PFSK-1 (cell line): ENCODE measurements around the gene VWA3B.

Experiments
- FOXP2 ChIP-seq: optimal IDR thresholded peaks from 2 replicates; pipeline ENCODE3; 2011; ENCODE audit warnings: borderline replicate concordance, control low read depth, inconsistent platforms; ENCODE audit not compliant: insufficient read depth; ENCODE audit errors: extremely low read length, extremely low read depth
- POLR2AphosphoS5 ChIP-seq: IDR thresholded peaks from 2 replicates; pipeline ENCODE4 v1.6.1; 2012; ENCODE audit warnings: low read depth, mild to moderate bottlenecking, control low read depth, low read length, moderate library complexity
- SIN3A ChIP-seq: IDR thresholded peaks from 2 replicates; pipeline ENCODE4 v1.6.1; 2012; ENCODE audit warnings: mild to moderate bottlenecking, low read length, moderate library complexity, borderline replicate concordance; ENCODE audit not compliant: insufficient read depth
- TAF1 ChIP-seq: IDR thresholded peaks from 2 replicates; pipeline ENCODE4 v1.6.1; 2012; ENCODE audit warnings: low read length, control low read depth, borderline replicate concordance; ENCODE audit not compliant: insufficient read depth
- TF ChIP-seq, protein P1 (sequence below), 2 experiments: IDR thresholded peaks; 2 replicates each; pipeline versions ENCODE4 v1.6.1 to v1.8.0; 2011 to 2012; ENCODE audit warnings: low read depth in 2 of 2, low read length in 2 of 2, control low read depth in 1 of 2, inconsistent platforms in 1 of 2, mild to moderate bottlenecking in 1 of 2, moderate library complexity in 1 of 2; ENCODE audit not compliant: insufficient read depth in 1 of 2

The VWA3B gene

DNA sequence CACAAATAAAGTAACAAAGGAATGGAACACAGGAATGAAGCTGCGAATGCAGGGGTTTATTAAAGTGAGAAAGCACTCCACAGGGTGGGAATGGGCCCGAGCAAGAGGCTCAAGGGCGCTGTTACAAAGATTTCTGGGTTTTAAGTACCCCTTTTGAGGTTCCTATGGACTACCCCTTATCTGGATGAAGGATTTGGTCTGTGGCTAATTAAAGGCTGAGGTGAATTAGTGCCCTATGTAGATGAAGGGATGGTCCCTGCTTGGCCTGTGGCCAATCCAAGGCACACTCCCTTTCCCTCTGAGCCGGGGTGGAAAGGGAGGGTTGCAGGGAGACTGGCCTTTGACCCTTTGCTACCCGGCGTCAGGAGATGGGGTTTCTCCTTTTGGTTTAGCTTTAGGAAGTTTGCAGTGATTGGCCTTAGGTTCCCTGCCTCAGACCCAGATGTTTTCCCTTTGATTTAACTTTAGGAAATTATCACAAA lies 211.8 kb downstream of the VWA3B start:
- no peak for TF ChIP-seq POLR2AphosphoS5
- no peak for TF ChIP-seq TAF1
- TF ChIP-seq FOXP2: no peak
- TF ChIP-seq SIN3A: no peak
- TF ChIP-seq, protein P1, sequence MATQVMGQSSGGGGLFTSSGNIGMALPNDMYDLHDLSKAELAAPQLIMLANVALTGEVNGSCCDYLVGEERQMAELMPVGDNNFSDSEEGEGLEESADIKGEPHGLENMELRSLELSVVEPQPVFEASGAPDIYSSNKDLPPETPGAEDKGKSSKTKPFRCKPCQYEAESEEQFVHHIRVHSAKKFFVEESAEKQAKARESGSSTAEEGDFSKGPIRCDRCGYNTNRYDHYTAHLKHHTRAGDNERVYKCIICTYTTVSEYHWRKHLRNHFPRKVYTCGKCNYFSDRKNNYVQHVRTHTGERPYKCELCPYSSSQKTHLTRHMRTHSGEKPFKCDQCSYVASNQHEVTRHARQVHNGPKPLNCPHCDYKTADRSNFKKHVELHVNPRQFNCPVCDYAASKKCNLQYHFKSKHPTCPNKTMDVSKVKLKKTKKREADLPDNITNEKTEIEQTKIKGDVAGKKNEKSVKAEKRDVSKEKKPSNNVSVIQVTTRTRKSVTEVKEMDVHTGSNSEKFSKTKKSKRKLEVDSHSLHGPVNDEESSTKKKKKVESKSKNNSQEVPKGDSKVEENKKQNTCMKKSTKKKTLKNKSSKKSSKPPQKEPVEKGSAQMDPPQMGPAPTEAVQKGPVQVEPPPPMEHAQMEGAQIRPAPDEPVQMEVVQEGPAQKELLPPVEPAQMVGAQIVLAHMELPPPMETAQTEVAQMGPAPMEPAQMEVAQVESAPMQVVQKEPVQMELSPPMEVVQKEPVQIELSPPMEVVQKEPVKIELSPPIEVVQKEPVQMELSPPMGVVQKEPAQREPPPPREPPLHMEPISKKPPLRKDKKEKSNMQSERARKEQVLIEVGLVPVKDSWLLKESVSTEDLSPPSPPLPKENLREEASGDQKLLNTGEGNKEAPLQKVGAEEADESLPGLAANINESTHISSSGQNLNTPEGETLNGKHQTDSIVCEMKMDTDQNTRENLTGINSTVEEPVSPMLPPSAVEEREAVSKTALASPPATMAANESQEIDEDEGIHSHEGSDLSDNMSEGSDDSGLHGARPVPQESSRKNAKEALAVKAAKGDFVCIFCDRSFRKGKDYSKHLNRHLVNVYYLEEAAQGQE (IDR thresholded peaks at IDR 0.05; ENCODE audit: insufficient read depth in 1 of 2, low read depth in 2 of 2, low read length in 2 of 2): no peak

DNA sequence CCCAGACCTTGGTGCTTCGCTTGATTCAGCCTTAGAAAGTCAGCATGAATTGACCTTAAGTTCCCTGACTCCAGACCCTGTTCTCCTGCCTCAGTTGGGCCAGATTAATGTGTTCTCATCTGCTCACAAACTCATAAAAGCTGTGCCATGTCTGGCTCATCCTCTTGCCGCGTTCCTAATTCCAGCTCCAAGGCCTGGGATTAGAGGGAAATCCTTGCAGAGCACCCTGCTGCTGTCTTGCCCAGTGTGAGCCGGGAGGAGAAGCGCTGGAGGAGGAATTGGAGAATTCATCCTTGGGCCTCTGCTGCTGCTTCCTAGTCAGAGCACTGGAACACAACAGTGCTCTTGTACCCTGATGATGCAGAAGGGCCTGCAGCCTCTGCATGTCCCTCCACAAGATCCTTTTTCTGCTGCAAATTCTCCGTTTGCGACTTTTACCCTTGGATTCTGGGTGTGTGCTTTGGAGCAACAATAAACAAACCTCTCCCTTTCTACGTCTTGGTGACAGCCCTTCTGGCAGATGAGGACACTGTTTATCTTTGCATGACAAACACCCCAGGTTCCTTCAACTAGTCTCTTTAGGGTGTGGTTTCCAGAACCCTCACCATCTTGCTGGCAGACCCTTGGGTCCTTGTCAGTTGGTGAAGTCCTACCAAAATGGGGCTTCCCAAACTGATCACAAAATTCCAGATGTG lies 212.4 kb downstream of the VWA3B start:
- TF ChIP-seq, protein P1 (IDR thresholded peaks at IDR 0.05; ENCODE audit: insufficient read depth in 1 of 2, low read depth in 2 of 2, low read length in 2 of 2): no peak
- no peak for TF ChIP-seq TAF1
- TF ChIP-seq FOXP2: no peak
- TF ChIP-seq SIN3A: no peak
- no peak for TF ChIP-seq POLR2AphosphoS5

DNA sequence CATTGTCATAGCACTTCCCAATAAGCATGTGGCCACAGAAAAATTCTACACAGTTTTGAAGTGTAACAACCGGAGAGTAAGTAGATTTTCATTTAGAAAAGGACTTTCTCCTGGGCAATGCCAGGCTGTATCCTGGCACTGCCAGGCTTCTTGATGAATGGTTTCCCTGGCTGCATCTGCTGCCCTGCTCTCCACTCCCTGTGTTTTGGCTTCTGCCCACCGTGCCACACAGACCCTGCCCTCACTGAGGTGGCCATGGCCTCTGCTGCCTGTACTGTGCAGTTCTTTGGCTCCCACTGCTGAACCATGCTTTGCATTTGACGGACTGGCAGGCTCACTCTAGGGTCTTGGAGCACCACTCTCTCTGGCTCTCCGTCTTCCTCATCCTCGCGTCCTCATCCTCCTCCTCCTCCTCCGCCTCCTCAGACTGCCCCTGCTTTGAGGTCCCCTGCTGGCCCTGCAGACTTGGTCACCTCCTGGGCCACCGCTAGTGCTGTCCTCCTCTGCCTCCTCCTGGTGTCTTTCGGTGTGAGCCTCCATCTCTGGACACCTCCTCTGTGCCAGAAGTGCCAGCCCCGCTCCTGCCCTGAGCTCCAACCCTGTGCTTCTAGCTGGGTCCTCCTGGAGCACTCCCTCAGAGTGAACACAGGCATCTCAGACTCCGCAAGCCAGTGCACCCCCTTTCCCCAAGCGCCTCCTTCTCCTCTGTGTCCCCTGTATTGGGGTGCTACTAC lies 213.3 kb downstream of the VWA3B start:
- no peak for TF ChIP-seq TAF1
- TF ChIP-seq SIN3A: no peak
- TF ChIP-seq, protein P1 (IDR thresholded peaks at IDR 0.05; ENCODE audit: insufficient read depth in 1 of 2, low read depth in 2 of 2, low read length in 2 of 2): no peak
- TF ChIP-seq POLR2AphosphoS5: no peak
- no peak for TF ChIP-seq FOXP2

DNA sequence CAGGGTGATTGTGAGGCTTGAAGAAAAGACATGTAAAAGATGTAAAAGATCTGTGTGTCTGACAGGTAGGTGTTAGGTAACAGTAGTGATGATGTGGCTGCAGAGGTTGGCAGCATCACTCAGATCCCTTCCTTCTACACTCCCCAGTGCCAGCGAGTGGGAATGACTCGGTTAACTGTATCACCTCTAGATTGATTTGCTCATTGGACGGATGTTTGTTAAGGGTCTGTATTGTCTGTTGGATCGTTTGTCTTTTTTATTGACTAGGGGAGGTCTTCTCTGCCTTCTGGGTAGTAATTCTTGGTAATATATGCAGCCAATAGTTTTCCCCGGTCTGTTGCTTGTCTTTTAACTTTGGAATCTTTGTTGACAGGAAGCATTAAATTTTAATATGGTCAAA lies 214.5 kb downstream of the VWA3B start:
- TF ChIP-seq FOXP2 (no peak), POLR2AphosphoS5 (no peak), TAF1 (no peak), SIN3A (no peak)
- TF ChIP-seq, protein P1 (IDR thresholded peaks at IDR 0.05; ENCODE audit: insufficient read depth in 1 of 2, low read depth in 2 of 2, low read length in 2 of 2): no peak
